Liver (tissue), 3 donors: ENCODE results near the gene CHPF2.

ENCODE experiments used
- ATF3 ChIP-seq: IDR thresholded peaks from 2 replicates; pipeline ENCODE4 v1.6.1; 2016; ENCODE audit warnings: antibody characterized with exemption
- CTCF ChIP-seq: fragments of 150-350 bp; IDR thresholded peaks from 2 replicates; pipeline ENCODE4 v1.5.1; 2017; ENCODE audit warnings: improper control_type of control experiment, low read depth, low read length; ENCODE audit not compliant: missing input control
- EGR1 ChIP-seq, 2 donors: IDR thresholded peaks; 2 replicates each; pipeline ENCODE4 v1.6.1; 2016 to 2018; ENCODE audit warnings: antibody characterized with exemption in 2 of 2, low read depth in 2 of 2
- FOXA1 ChIP-seq: IDR thresholded peaks from 2 replicates; pipeline ENCODE4 v1.6.1; 2016; ENCODE audit warnings: antibody characterized with exemption
- HNF4A ChIP-seq, 2 donors: conservative IDR thresholded peaks; 2 replicates each; pipeline ENCODE4 v1.6.1; 2016; ENCODE audit warnings: antibody characterized with exemption in 2 of 2, mild to moderate bottlenecking in 2 of 2
- MAX ChIP-seq: IDR thresholded peaks from 2 replicates; pipeline ENCODE4 v1.6.1; 2016; ENCODE audit warnings: antibody characterized with exemption
- NR2F2 ChIP-seq: IDR thresholded peaks from 2 replicates; pipeline ENCODE4 v1.6.1; 2016; ENCODE audit warnings: antibody characterized with exemption
- RAD21 ChIP-seq, 2 donors: IDR thresholded peaks; 2 replicates each; pipeline ENCODE4 v1.6.1; 2016; ENCODE audit warnings: antibody characterized with exemption in 2 of 2, mild to moderate bottlenecking in 2 of 2
- REST ChIP-seq: IDR thresholded peaks from 2 replicates; pipeline ENCODE4 v1.6.1; 2016; ENCODE audit warnings: antibody characterized with exemption, mild to moderate bottlenecking
- SP1 ChIP-seq: IDR thresholded peaks from 2 replicates; pipeline ENCODE4 v1.6.1; 2018; ENCODE audit warnings: antibody characterized with exemption, mild to moderate bottlenecking
- TAF1 ChIP-seq: conservative IDR thresholded peaks from 2 replicates; pipeline ENCODE4 v1.6.1; 2016; ENCODE audit warnings: antibody characterized with exemption, mild to moderate bottlenecking
- ZBTB33 ChIP-seq: IDR thresholded peaks from 2 replicates; pipeline ENCODE4 v1.6.1; 2016; ENCODE audit warnings: antibody characterized with exemption
- donor health status: healthy.
- donor health status: healthy.

- TF ChIP-seq NR2F2 (no peak), MAX (no peak), CTCF (peak; percentile 85), TAF1 (no peak), REST (no peak), SP1 (no peak), ATF3 (no peak), FOXA1 (no peak), EGR1 (IDR thresholded peaks at IDR 0.05; ENCODE audit: low read depth in 2 of 2) (no peak), RAD21 (IDR thresholded peaks at IDR 0.05) (peak in 1 of 2 donors; percentile 73), ZBTB33 (no peak), HNF4A (conservative IDR thresholded peaks at IDR 0.05) (no peak)
Measured at GRCh38 chr7:151244196-151244840, 12.0 kb downstream of the CHPF2 start.
